Measurements from ENCODE around the gene GNL1.
"Not testable (repeated sequence)": the region's sequence is repeated elsewhere in the genome, so short reads cannot be mapped to it uniquely, and the experiment has no call there.

GRCh38 chr6:30516754-30517076, 39.6 kb downstream of the GNL1 start:
- TF ChIP-seq CTCF (conservative IDR thresholded peaks at IDR 0.05; ENCODE audit: low read depth in 2 of 2); REST (IDR thresholded peaks at IDR 0.05; ENCODE audit: unreplicated experiment); CREB1 (CRISPR knock-in tag; IDR thresholded peaks at IDR 0.05; ENCODE audit: low read depth); EZH2 (IDR thresholded peaks at IDR 0.05; ENCODE audit: low read depth, unreplicated experiment); POLR2AphosphoS5 (IDR thresholded peaks at IDR 0.05; ENCODE audit: low read depth); NANOG (IDR thresholded peaks at IDR 0.05; ENCODE audit: borderline replicate concordance); ETS1 (IDR thresholded peaks at IDR 0.05): not testable (repeated sequence)
